Keratinocyte (primary cell): ENCODE measurements around the gene CDKN2B. TPM values are rescaled to one million over a fixed set of nuclear protein-coding genes. Genes with fewer than 3 reads are reported as not detected.

Source experiments
- DNase-seq: peaks from one replicate; pipeline ENCODE4 v3.0.0-alpha.2; 2011; ENCODE audit warnings: low read depth, missing footprints, low spot score
- FAIRE-seq: peaks from 2 replicates; lab custom pipeline; 2011; peaks lifted over from hg19 to GRCh38; lab: Jason Lieb, UNC
- H2AFZ ChIP-seq: 2 replicates; pipeline ENCODE4 v1.6.0; 2012; ENCODE audit warnings: low read length, control low read depth, inconsistent platforms; ENCODE audit not compliant: control insufficient read depth
- H3K27ac ChIP-seq: 2 replicates; pipeline ENCODE4 v1.5.1; 2011; ENCODE audit warnings: low read length; ENCODE audit not compliant: control insufficient read depth, insufficient read depth
- H3K27me3 ChIP-seq: 3 replicates; pipeline ENCODE4 v1.6.0; 2011; ENCODE audit warnings: low read length; ENCODE audit not compliant: control insufficient read depth, insufficient read depth; ENCODE audit errors: extremely low read depth
- H3K36me3 ChIP-seq, 2 experiments: 2 replicates in 1 of 2; 3 replicates in 1 of 2; pipeline ENCODE4 v1.5.1; 2011; ENCODE audit warnings: low read length in 2 of 2, mild to moderate bottlenecking in 1 of 2; ENCODE audit not compliant: control insufficient read depth in 2 of 2, insufficient read depth in 2 of 2; ENCODE audit errors: extremely low read depth in 1 of 2
- H3K4me1 ChIP-seq: 3 replicates; pipeline ENCODE4 v1.5.1; 2011; ENCODE audit warnings: low read length; ENCODE audit not compliant: control insufficient read depth, insufficient read depth; ENCODE audit errors: extremely low read depth
- H3K4me2 ChIP-seq: 3 replicates; pipeline ENCODE4 v1.6.0; 2011; ENCODE audit warnings: low read depth, low read length; ENCODE audit not compliant: control insufficient read depth, insufficient read depth; ENCODE audit errors: extremely low read depth
- H3K4me3 ChIP-seq, 3 experiments: fragments of 200-600 bp in 1 of 3; sonication (generic) in 1 of 3; 2 replicates in 2 of 3; 3 replicates in 1 of 3; pipeline ENCODE4 v1.5.1; 2011 to 2016; ENCODE audit warnings: low read length in 3 of 3, mild to moderate bottlenecking in 3 of 3, control low read depth in 2 of 3, inconsistent platforms in 1 of 3, low read depth in 1 of 3, mixed read lengths in 1 of 3, mixed run types in 1 of 3, moderate library complexity in 1 of 3; ENCODE audit not compliant: control insufficient read depth in 2 of 3, insufficient read depth in 2 of 3; ENCODE audit errors: extremely low read depth in 1 of 3
- H3K79me2 ChIP-seq: 2 replicates; pipeline ENCODE4 v1.6.0; 2012; ENCODE audit warnings: low read length; ENCODE audit not compliant: control insufficient read depth, insufficient read depth
- H3K9ac ChIP-seq: 3 replicates; pipeline ENCODE4 v1.6.0; 2011; ENCODE audit warnings: low read length; ENCODE audit not compliant: control insufficient read depth, insufficient read depth; ENCODE audit errors: extremely low read depth
- H3K9me1 ChIP-seq: 3 replicates; pipeline ENCODE4 v1.6.0; 2011; ENCODE audit warnings: low read length; ENCODE audit not compliant: control insufficient read depth, insufficient read depth; ENCODE audit errors: extremely low read depth
- H3K9me3 ChIP-seq: 2 replicates; pipeline ENCODE4 v1.5.1; 2012; ENCODE audit warnings: low read depth, low read length; ENCODE audit not compliant: control insufficient read depth
- H4K20me1 ChIP-seq: 3 replicates; pipeline ENCODE4 v1.6.0; 2011; ENCODE audit warnings: low read length; ENCODE audit not compliant: control insufficient read depth, insufficient read depth; ENCODE audit errors: extremely low read depth
- EZH2 ChIP-seq: IDR thresholded peaks from one replicate; pipeline ENCODE4 v1.6.1; 2012; ENCODE audit warnings: inconsistent platforms, mild to moderate bottlenecking, low read length, moderate library complexity
- dilution Hi-C: fragments of 300-500 bp; cut with MboI; formaldehyde crosslinking; loops from one replicate; pipeline ENCODE4 v1.7.0; 2020; ENCODE audit warnings: low sequenced_read_pairs; ENCODE audit not compliant: extremely low pct_ligation_motif_present
- polyA plus RNA-seq, 5 experiments: library from polyadenylated mRNA; depleted of rRNA in 3 of 5; stranded (reverse) in 3 of 5; stranded (forward) in 1 of 5; unstranded in 1 of 5; fragments of >200 nt; gene quantifications; 1 replicate in 1 of 5; 2 replicates in 3 of 5; 3 replicates in 1 of 5; pipeline versions ENCODE4 v1.2.1 to v1.2.3, GENCODE V29; 2011 to 2012; ENCODE audit warnings: missing spikeins in 2 of 5, low read depth in 1 of 5, low replicate concordance in 1 of 5
- TF ChIP-seq, protein P1 (sequence below), 3 experiments: IDR thresholded peaks in 1 of 3; conservative IDR thresholded peaks in 1 of 3; optimal IDR thresholded peaks in 1 of 3; 2 replicates in 2 of 3; 3 replicates in 1 of 3; pipeline versions ENCODE3 to v1.5.1; 2011; ENCODE audit warnings: low read length in 3 of 3, mild to moderate bottlenecking in 3 of 3, moderate library complexity in 2 of 3, control low read depth in 1 of 3, inconsistent platforms in 1 of 3; ENCODE audit not compliant: insufficient read depth in 2 of 3; ENCODE audit errors: extremely low read depth in 1 of 3

CDKN2B gene
- polyA plus RNA-seq, 1 donor (not counting 4 experiments of a cell fraction or from before 2014, with no cell fraction given), result 19.9 TPM

- H3K9me1 ChIP-seq, result no peaks in the 10 kb centered on the region
- peak overlapping the region; percentile 1 to 84 (median 43) for H3K4me3 ChIP-seq
- TF ChIP-seq, protein P1, sequence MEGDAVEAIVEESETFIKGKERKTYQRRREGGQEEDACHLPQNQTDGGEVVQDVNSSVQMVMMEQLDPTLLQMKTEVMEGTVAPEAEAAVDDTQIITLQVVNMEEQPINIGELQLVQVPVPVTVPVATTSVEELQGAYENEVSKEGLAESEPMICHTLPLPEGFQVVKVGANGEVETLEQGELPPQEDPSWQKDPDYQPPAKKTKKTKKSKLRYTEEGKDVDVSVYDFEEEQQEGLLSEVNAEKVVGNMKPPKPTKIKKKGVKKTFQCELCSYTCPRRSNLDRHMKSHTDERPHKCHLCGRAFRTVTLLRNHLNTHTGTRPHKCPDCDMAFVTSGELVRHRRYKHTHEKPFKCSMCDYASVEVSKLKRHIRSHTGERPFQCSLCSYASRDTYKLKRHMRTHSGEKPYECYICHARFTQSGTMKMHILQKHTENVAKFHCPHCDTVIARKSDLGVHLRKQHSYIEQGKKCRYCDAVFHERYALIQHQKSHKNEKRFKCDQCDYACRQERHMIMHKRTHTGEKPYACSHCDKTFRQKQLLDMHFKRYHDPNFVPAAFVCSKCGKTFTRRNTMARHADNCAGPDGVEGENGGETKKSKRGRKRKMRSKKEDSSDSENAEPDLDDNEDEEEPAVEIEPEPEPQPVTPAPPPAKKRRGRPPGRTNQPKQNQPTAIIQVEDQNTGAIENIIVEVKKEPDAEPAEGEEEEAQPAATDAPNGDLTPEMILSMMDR (optimal IDR thresholded peaks at IDR 0.05 in 1 of 3, IDR thresholded peaks at IDR 0.05 in 1 of 3, conservative IDR thresholded peaks at IDR 0.05 in 1 of 3; ENCODE audit: extremely low read depth in 1 of 3, insufficient read depth in 2 of 3, low read length in 3 of 3), result peak in 2 of 3 experiments; percentile 3 to 6
- TF ChIP-seq EZH2, result no peak
- no peaks in the 10 kb centered on the region for H3K27me3 ChIP-seq
- peak overlapping the region; percentile 3 for H3K27ac ChIP-seq
- H3K4me2 ChIP-seq, result peak overlapping the region; percentile 68
- no peak for FAIRE-seq
- DNase-seq, result no peak
- H4K20me1 ChIP-seq, result no peaks in the 10 kb centered on the region
- dilution Hi-C loops, result no loop called here
- H3K79me2 ChIP-seq, result peaks cover 24% of the 10 kb centered on the region
- H3K9ac ChIP-seq, result peak overlapping the region; percentile 93
- no peaks in the 10 kb centered on the region for H3K9me3 ChIP-seq
- peak overlapping the region; percentile 14 for H2AFZ ChIP-seq
- H3K4me1 ChIP-seq, result peaks cover 13% of the 10 kb centered on the region
- H3K36me3 ChIP-seq, result peaks cover 0 to 2% of the 10 kb centered on the region in 2 experiments
Observed at GRCh38 chr9:22009506-22009867, 382 bp upstream of the CDKN2B start.

DNA sequence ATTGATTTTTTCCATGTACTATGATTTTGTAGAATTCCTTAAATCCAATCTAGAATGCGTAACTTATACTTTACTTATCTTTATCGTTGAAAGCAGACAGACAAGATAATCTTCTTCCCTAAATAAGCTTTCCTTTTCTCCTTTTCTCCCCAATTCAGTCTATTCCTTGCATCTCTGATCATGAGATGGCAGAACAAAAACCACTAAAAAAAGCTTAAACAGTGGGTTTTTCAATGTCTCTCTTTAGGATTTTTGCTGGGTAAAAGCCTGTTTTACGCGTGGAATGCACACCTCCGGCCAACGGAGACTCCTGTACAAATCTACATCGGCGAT, 755 bp downstream of the CDKN2B start:
- dilution Hi-C loops, result no loop called here
- Histone ChIP-seq H3K27me3 (no peaks in the 10 kb centered on the region), H3K4me2 (peak overlapping the region; percentile 68), H3K9ac (peak overlapping the region; percentile 93), H3K9me3 (no peaks in the 10 kb centered on the region), H4K20me1 (no peaks in the 10 kb centered on the region), H3K4me1 (peaks cover 13% of the 10 kb centered on the region), H3K36me3 (peaks cover 0 to 2% of the 10 kb centered on the region in 2 experiments), H3K9me1 (no peaks in the 10 kb centered on the region), H3K4me3 (peak overlapping the region; percentile 63 to 84 (median 72)), H3K27ac (peak overlapping the region; percentile 88), H2AFZ (no peak overlapping the region), H3K79me2 (peaks cover 24% of the 10 kb centered on the region)
- no peak for FAIRE-seq
- no peak for TF ChIP-seq EZH2
- TF ChIP-seq, protein P1 (optimal IDR thresholded peaks at IDR 0.05 in 1 of 3, IDR thresholded peaks at IDR 0.05 in 1 of 3, conservative IDR thresholded peaks at IDR 0.05 in 1 of 3; ENCODE audit: extremely low read depth in 1 of 3, insufficient read depth in 2 of 3, low read length in 3 of 3), result no peak
- DNase-seq, result no peak
